PFSK-1 (cell line): ENCODE results near the gene ANKH.

Experiments
- FOXP2 ChIP-seq: optimal IDR thresholded peaks from 2 replicates; pipeline ENCODE3; 2011; ENCODE audit warnings: borderline replicate concordance, control low read depth, inconsistent platforms; ENCODE audit not compliant: insufficient read depth; ENCODE audit errors: extremely low read length, extremely low read depth
- POLR2AphosphoS5 ChIP-seq: IDR thresholded peaks from 2 replicates; pipeline ENCODE4 v1.6.1; 2012; ENCODE audit warnings: low read depth, mild to moderate bottlenecking, control low read depth, low read length, moderate library complexity
- SIN3A ChIP-seq: IDR thresholded peaks from 2 replicates; pipeline ENCODE4 v1.6.1; 2012; ENCODE audit warnings: mild to moderate bottlenecking, low read length, moderate library complexity, borderline replicate concordance; ENCODE audit not compliant: insufficient read depth
- TAF1 ChIP-seq: IDR thresholded peaks from 2 replicates; pipeline ENCODE4 v1.6.1; 2012; ENCODE audit warnings: low read length, control low read depth, borderline replicate concordance; ENCODE audit not compliant: insufficient read depth
- TF ChIP-seq, protein P1 (sequence below), 2 experiments: IDR thresholded peaks; 2 replicates each; pipeline versions ENCODE4 v1.6.1 to v1.8.0; 2011 to 2012; ENCODE audit warnings: low read depth in 2 of 2, low read length in 2 of 2, control low read depth in 1 of 2, inconsistent platforms in 1 of 2, mild to moderate bottlenecking in 1 of 2, moderate library complexity in 1 of 2; ENCODE audit not compliant: insufficient read depth in 1 of 2

The ANKH gene

DNA sequence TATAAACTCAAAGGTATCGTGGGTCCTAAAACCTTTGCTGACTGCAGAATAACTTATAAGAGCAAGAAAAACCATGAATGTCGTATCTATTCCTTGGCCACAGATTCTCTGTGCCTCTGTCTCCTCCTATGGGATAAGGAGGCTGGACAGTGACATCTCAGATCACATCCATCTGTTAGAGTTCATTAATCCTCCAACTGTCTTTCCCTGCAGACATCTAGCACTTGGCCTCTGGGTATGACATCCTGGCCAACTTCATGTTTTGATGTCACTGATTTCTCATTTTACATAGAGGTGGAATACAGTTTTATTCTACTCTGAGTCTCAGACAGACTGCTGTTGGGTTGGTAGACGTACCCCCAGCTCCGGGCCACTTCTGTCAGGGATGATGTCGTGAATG, 120.9 kb downstream of the ANKH start:
- TF ChIP-seq FOXP2 (no peak), POLR2AphosphoS5 (no peak)

DNA sequence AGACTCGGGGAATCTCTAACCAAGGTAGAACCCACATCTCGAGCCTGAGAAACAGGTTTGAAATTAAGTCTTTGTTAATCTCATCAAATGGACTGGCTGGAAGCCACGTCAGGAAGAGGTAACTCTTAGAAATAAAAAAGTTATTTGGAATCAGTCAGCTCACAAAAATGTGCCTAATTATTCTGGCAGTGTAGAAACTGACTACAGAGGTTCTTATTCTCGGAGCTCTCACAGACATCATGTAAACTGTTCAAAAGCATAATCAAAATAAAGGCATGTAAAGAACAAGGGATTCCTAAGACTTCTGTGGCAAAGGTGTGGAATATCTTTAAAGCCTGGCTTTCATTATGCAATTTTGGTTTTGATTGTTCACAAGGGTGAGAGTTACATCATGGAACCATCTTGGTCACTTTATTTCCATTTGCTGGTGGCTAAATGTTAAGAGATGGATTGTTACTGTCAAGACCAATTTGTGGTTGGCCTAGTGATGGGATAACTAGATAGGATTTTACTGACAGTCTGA, 121.9 kb downstream of the ANKH start:
- TF ChIP-seq POLR2AphosphoS5 (no peak), TAF1 (no peak), SIN3A (no peak), FOXP2 (no peak)
- TF ChIP-seq, protein P1, sequence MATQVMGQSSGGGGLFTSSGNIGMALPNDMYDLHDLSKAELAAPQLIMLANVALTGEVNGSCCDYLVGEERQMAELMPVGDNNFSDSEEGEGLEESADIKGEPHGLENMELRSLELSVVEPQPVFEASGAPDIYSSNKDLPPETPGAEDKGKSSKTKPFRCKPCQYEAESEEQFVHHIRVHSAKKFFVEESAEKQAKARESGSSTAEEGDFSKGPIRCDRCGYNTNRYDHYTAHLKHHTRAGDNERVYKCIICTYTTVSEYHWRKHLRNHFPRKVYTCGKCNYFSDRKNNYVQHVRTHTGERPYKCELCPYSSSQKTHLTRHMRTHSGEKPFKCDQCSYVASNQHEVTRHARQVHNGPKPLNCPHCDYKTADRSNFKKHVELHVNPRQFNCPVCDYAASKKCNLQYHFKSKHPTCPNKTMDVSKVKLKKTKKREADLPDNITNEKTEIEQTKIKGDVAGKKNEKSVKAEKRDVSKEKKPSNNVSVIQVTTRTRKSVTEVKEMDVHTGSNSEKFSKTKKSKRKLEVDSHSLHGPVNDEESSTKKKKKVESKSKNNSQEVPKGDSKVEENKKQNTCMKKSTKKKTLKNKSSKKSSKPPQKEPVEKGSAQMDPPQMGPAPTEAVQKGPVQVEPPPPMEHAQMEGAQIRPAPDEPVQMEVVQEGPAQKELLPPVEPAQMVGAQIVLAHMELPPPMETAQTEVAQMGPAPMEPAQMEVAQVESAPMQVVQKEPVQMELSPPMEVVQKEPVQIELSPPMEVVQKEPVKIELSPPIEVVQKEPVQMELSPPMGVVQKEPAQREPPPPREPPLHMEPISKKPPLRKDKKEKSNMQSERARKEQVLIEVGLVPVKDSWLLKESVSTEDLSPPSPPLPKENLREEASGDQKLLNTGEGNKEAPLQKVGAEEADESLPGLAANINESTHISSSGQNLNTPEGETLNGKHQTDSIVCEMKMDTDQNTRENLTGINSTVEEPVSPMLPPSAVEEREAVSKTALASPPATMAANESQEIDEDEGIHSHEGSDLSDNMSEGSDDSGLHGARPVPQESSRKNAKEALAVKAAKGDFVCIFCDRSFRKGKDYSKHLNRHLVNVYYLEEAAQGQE (IDR thresholded peaks at IDR 0.05; ENCODE audit: insufficient read depth in 1 of 2, low read depth in 2 of 2, low read length in 2 of 2) = no peak

DNA sequence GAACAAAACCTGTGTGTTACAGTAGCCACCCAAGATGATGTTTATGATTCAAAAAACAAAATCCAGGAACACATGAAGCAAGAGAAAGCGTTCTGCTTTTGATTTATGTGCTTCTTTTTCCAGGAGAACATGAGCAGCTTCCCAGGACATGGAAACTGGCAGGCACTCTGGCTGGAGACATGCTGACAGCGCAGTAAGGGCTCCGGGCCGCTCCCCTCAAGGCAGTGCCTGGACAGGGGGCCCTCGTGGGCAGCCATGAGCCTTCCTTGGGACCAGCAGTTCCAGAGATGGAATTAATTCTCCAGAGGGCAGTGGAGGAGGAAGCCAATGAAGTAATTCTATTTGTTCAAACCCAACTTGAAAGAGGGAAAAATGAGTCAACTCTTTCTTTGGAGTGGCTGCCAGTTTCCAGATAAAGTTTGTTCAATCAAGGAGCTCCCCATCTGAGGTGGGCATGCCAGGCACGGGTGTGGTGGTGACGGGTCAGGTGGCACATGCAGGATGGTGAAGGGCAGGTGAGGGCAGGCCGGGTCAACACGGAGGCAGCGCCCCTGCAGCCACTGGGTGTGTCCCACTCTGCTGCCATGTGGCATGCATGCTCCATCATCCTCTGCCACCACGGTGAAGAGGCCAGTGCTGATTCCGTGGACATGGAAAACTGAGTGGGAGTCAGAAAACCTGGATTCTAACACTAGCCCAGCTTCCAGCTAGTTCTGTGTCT, 123.2 kb downstream of the ANKH start:
- TF ChIP-seq, protein P1 (IDR thresholded peaks at IDR 0.05; ENCODE audit: insufficient read depth in 1 of 2, low read depth in 2 of 2, low read length in 2 of 2) = no peak
- TF ChIP-seq POLR2AphosphoS5 = no peak
- TF ChIP-seq SIN3A = no peak
- no peak for TF ChIP-seq FOXP2
- TF ChIP-seq TAF1 = no peak

DNA sequence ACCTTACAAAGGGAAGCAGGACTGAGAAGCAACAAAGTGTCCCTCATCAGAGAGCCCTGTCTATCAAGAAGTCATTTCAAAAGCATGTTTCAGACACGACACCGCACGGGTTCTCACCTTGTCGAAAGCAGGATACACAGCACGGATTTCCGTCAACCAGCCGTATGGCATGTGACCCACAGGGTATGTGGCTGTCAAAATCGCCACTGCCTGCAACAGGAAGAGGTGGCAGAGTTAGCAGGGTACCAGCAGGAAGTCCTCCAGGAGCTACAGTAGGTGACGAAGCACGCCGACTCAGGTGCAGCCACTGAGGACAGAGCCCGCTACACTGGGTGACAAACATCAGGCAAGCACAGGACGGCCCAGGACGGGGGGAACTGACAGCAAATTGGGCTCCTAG, 125.8 kb downstream of the ANKH start:
- no peak for TF ChIP-seq TAF1
- TF ChIP-seq, protein P1 (IDR thresholded peaks at IDR 0.05; ENCODE audit: insufficient read depth in 1 of 2, low read depth in 2 of 2, low read length in 2 of 2) = no peak
- TF ChIP-seq POLR2AphosphoS5 = no peak
- no peak for TF ChIP-seq FOXP2
- TF ChIP-seq SIN3A = no peak

DNA sequence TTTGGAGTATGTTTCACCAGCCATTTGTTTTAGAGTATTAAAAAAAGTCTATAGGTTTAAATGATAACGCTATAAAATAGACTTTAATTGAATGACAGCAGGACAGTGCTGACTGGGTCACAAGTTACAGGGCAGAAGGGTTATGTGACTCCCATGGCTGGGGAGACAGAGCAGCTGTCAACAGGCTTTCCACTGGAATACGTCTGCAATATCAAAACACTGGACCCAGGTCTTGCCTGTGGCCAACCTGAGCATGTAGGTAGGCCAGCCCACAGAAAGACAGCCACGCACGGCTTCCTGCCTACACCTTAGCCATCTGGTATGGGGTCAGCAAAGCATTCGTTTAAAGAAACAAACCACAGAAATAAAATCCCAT, 126.4 kb downstream of the ANKH start:
- TF ChIP-seq FOXP2 = no peak

DNA sequence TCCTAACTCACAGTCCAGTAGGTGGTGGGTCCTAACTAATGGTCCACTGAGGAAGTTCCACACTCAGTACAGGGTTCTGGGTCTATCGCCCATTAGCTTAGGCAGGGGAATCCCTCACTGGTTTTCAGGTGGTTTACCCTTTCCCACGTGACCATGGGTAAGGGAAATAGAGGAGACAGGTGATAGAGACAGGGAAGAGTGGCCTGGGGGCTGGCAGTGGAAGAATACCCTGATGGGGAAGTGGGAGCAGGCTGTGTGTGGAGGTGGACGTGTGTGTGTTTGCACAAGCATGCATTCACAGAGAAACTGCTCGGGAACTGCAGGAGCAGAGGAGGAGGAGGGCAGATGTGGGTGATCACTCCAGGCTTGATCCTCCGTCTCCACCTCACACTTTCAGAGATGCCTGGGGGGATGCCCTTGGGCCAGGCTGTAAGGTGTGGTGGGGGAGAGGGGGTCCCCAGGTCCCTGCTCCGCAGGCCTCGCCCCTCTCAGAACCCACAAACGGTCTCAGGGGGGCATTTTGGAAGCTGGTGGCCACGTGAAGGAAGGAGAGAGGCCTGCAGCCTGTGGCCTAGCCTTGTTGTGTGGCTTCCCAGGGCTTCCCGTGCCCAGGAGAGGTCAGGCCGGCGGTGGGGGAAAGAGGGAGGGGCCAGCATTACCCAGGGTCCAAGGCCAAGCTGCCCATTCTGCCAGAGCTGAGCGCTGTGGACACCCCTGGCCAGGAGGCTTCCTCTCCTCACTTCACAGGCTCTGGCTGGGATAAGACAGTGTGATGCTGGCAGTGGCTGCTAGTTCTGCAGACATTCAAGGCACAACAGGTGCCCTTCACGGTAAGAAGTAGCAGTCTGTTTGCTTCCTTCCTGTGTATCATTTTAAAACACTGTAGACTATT, 127.0 kb downstream of the ANKH start:
- TF ChIP-seq, protein P1 (IDR thresholded peaks at IDR 0.05; ENCODE audit: insufficient read depth in 1 of 2, low read depth in 2 of 2, low read length in 2 of 2) = no peak
- no peak for TF ChIP-seq SIN3A
- TF ChIP-seq FOXP2 = no peak
- no peak for TF ChIP-seq POLR2AphosphoS5
- no peak for TF ChIP-seq TAF1
